NT2/D1 (cell line): ENCODE data around the gene OTOGL.

Source experiments
- SUZ12 ChIP-seq: IDR thresholded peaks from 2 replicates; pipeline ENCODE4 v1.6.1; 2011; ENCODE audit not compliant: insufficient read length, insufficient read depth; ENCODE audit errors: extremely low read depth
- YY1 ChIP-seq: IDR thresholded peaks from 2 replicates; pipeline ENCODE4 v1.6.1; 2011; ENCODE audit not compliant: insufficient read length, insufficient read depth
- ZNF274 ChIP-seq: IDR thresholded peaks from 2 replicates; pipeline ENCODE4 v1.6.1; 2011; ENCODE audit warnings: mild to moderate bottlenecking, low read depth, low read length

DNA sequence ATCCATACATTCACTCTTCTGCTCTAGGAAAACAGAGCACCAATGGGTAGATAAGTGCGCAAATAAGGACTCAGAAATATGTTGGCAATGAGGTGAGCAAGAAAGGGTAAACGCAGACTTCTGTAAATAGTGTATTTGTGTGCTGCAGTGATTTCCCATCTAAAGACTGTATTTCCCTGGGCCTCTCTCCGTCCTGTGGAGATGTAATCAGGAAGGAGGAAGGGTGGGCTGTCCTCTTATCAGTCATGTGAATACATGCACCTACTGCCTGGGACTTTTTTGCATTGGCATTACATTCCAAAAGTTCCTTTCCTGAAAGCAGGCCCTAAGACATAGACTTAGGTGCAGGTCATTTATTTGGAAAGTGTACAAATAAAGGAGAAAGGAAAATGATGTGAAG is 114.5 kb downstream of the OTOGL start:
- TF ChIP-seq ZNF274 (no peak), YY1 (no peak), SUZ12 (no peak)
